ENCODE results near the gene NTSR1. TPM values are rescaled to one million over a fixed set of nuclear protein-coding genes. Genes with fewer than 3 reads are reported as not detected.

The NTSR1 gene
- total RNA-seq, 1 donor from 2014 or later = 0.08 TPM

- DNase-seq (ENCODE audit: low read depth) = no peak
- Histone ChIP-seq H3K27me3 (ENCODE audit: control insufficient read depth, insufficient read depth, low read length) (peaks cover 43% of the 10 kb centered on the region), H3K4me3 (ENCODE audit: low read depth, low read length) (no peak overlapping the region), H3K36me3 (ENCODE audit: control insufficient read depth, insufficient read depth, low read length) (no peaks in the 10 kb centered on the region)
- TF ChIP-seq, protein P1, sequence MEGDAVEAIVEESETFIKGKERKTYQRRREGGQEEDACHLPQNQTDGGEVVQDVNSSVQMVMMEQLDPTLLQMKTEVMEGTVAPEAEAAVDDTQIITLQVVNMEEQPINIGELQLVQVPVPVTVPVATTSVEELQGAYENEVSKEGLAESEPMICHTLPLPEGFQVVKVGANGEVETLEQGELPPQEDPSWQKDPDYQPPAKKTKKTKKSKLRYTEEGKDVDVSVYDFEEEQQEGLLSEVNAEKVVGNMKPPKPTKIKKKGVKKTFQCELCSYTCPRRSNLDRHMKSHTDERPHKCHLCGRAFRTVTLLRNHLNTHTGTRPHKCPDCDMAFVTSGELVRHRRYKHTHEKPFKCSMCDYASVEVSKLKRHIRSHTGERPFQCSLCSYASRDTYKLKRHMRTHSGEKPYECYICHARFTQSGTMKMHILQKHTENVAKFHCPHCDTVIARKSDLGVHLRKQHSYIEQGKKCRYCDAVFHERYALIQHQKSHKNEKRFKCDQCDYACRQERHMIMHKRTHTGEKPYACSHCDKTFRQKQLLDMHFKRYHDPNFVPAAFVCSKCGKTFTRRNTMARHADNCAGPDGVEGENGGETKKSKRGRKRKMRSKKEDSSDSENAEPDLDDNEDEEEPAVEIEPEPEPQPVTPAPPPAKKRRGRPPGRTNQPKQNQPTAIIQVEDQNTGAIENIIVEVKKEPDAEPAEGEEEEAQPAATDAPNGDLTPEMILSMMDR (IDR thresholded peaks at IDR 0.05; ENCODE audit: insufficient read depth, low read length, poor library complexity, severe bottlenecking) = no peak
These were observed 58.1 kb downstream of the NTSR1 start for GRCh38 chr20:62766716-62767115.

DNA sequence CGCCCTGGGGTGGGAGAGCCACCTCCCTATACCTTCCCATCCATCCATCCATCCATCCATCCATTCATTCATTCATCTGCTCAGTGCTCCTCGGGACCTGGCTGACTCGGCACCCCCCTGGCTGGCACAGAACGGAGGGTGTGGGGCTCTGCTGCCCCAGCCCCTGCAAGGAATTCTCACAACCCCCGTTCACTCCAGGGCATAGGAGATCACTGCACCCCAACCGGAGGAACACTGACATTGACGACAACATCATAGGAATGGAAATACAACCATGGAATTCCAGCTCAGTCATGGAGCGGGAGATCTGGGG is 59.6 kb downstream of the NTSR1 start:
- no peak overlapping the region for H3K4me3 ChIP-seq (ENCODE audit: low read depth, low read length)
- TF ChIP-seq, protein P1 (IDR thresholded peaks at IDR 0.05; ENCODE audit: insufficient read depth, low read length, poor library complexity, severe bottlenecking) = no peak

GRCh38 chr20:62768551-62769287 is 60.1 kb downstream of the NTSR1 start:
- no peak overlapping the region for H3K4me3 ChIP-seq (ENCODE audit: low read depth, low read length)
- DNase-seq (ENCODE audit: low read depth) = no peak
- TF ChIP-seq, protein P1 (IDR thresholded peaks at IDR 0.05; ENCODE audit: insufficient read depth, low read length, poor library complexity, severe bottlenecking) = no peak
- H3K36me3 ChIP-seq (ENCODE audit: control insufficient read depth, insufficient read depth, low read length) = no peaks in the 10 kb centered on the region
- peaks cover 56% of the 10 kb centered on the region for H3K27me3 ChIP-seq (ENCODE audit: control insufficient read depth, insufficient read depth, low read length)

More for the DNA sequence above, 59.6 kb downstream of the NTSR1 start:
- Histone ChIP-seq H3K36me3 (ENCODE audit: control insufficient read depth, insufficient read depth, low read length) (no peaks in the 10 kb centered on the region), H3K27me3 (ENCODE audit: control insufficient read depth, insufficient read depth, low read length) (peaks cover 52% of the 10 kb centered on the region)
- no peak for DNase-seq (ENCODE audit: low read depth)

- no peak overlapping the region for H3K4me3 ChIP-seq (ENCODE audit: low read depth, low read length)
- H3K27me3 ChIP-seq (ENCODE audit: control insufficient read depth, insufficient read depth, low read length) = peaks cover 57% of the 10 kb centered on the region
- no peak for DNase-seq (ENCODE audit: low read depth)
- TF ChIP-seq, protein P1 (IDR thresholded peaks at IDR 0.05; ENCODE audit: insufficient read depth, low read length, poor library complexity, severe bottlenecking) = no peak
- no peaks in the 10 kb centered on the region for H3K36me3 ChIP-seq (ENCODE audit: control insufficient read depth, insufficient read depth, low read length)
These were observed 60.9 kb downstream of the NTSR1 start for GRCh38 chr20:62769346-62770071.

GRCh38 chr20:62770111-62770910 is 61.7 kb downstream of the NTSR1 start:
- Histone ChIP-seq H3K27me3 (ENCODE audit: control insufficient read depth, insufficient read depth, low read length) (peaks cover 54% of the 10 kb centered on the region), H3K36me3 (ENCODE audit: control insufficient read depth, insufficient read depth, low read length) (no peaks in the 10 kb centered on the region), H3K4me3 (ENCODE audit: low read depth, low read length) (no peak overlapping the region)
- TF ChIP-seq, protein P1 (IDR thresholded peaks at IDR 0.05; ENCODE audit: insufficient read depth, low read length, poor library complexity, severe bottlenecking) = no peak
- DNase-seq (ENCODE audit: low read depth) = no peak

All from kidney epithelial cell (primary cell).